OCI-LY3 (cell line): ENCODE data around the gene THBS2.

Source experiments
- H2AFZ ChIP-seq: fragments of 200-600, 300-600 bp; shearing (Covaris generic); 2 replicates; pipeline ENCODE4 v1.6.0; 2014; ENCODE audit warnings: antibody characterized with exemption, low read depth, low read length
- H3K27ac ChIP-seq: fragments of 200-600, 300-600 bp; sonication (generic); 2 replicates; pipeline ENCODE4 v1.5.1; 2014; ENCODE audit warnings: mild to moderate bottlenecking, low read length, moderate library complexity, mixed read lengths
- H3K27me3 ChIP-seq: fragments of 200-600, 300-600 bp; sonication (generic); 2 replicates; pipeline ENCODE4 v1.6.1; 2014; ENCODE audit warnings: low read depth, low read length, mixed read lengths
- H3K36me3 ChIP-seq: fragments of 200-600, 300-600 bp; sonication (generic); replicated peaks from 2 replicates; pipeline ENCODE3; 2014; ENCODE audit warnings: low read depth, low read length, mixed read lengths
- H3K4me1 ChIP-seq: fragments of 300-600, 200-600 bp; sonication (generic); 2 replicates; pipeline ENCODE4 v1.6.1; 2014; ENCODE audit warnings: low read length, mixed read lengths
- H3K4me2 ChIP-seq: fragments of 200-600, 300-600 bp; sonication (generic); 2 replicates; pipeline ENCODE4 v1.6.1; 2014; ENCODE audit warnings: low read length, mixed read lengths
- H3K4me3 ChIP-seq: fragments of 300-600, 200-600 bp; sonication (generic); 2 replicates; pipeline ENCODE4 v1.5.1; 2014; ENCODE audit warnings: antibody characterized with exemption, mild to moderate bottlenecking, low read length, moderate library complexity
- H3K79me2 ChIP-seq: fragments of 300-600, 200-600 bp; shearing (Covaris generic); 2 replicates; pipeline ENCODE4 v1.6.1; 2014; ENCODE audit warnings: mild to moderate bottlenecking, low read length, mixed read lengths
- H3K9ac ChIP-seq: fragments of 300-600, 200-600 bp; shearing (Covaris generic); 2 replicates; pipeline ENCODE4 v1.6.0; 2014; ENCODE audit warnings: mild to moderate bottlenecking, low read length, moderate library complexity
- H3K9me3 ChIP-seq: fragments of 200-600, 300-600 bp; shearing (Covaris generic); 2 replicates; pipeline ENCODE4 v1.6.1; 2014; ENCODE audit warnings: low read length, mixed read lengths; ENCODE audit not compliant: insufficient read depth
- H4K20me1 ChIP-seq: fragments of 200-600, 300-600 bp; sonication (generic); 2 replicates; pipeline ENCODE4 v1.6.1; 2016; ENCODE audit warnings: low read length, mixed read lengths; ENCODE audit not compliant: insufficient read depth
- CTCF ChIP-seq: fragments of 200-600, 300-600 bp; sonication (generic); IDR thresholded peaks from 2 replicates; pipeline ENCODE4 v1.5.1; 2014; ENCODE audit warnings: antibody characterized with exemption, low read length, low read depth
- EZH2phosphoT487 ChIP-seq: fragments of 200-600 bp; shearing (Covaris generic); IDR thresholded peaks from 2 replicates; pipeline ENCODE4 v1.6.1; 2018; ENCODE audit warnings: antibody characterized with exemption, mixed run types, low read depth

Gene THBS2

GRCh38 chr6:169171016-169171415 lies 82.6 kb downstream of the THBS2 start:
- H3K27me3 ChIP-seq, result no peaks in the 10 kb centered on the region
- no peaks in the 10 kb centered on the region for H4K20me1 ChIP-seq
- no peak overlapping the region for H3K9ac ChIP-seq
- no peak overlapping the region for H3K4me2 ChIP-seq
- no peak for TF ChIP-seq EZH2phosphoT487
- no peak for TF ChIP-seq CTCF
- no peak overlapping the region for H3K4me3 ChIP-seq
- no peak overlapping the region for H3K27ac ChIP-seq
- H2AFZ ChIP-seq, result no peak overlapping the region
- H3K36me3 ChIP-seq, result no peaks in the 10 kb centered on the region
- no peaks in the 10 kb centered on the region for H3K79me2 ChIP-seq
- no peaks in the 10 kb centered on the region for H3K9me3 ChIP-seq
- no peaks in the 10 kb centered on the region for H3K4me1 ChIP-seq

- no peak for TF ChIP-seq CTCF
- no peak for TF ChIP-seq EZH2phosphoT487
- H3K9ac ChIP-seq, result no peak overlapping the region
- no peaks in the 10 kb centered on the region for H3K9me3 ChIP-seq
- no peaks in the 10 kb centered on the region for H3K36me3 ChIP-seq
- no peak overlapping the region for H3K27ac ChIP-seq
- H2AFZ ChIP-seq, result no peak overlapping the region
- no peaks in the 10 kb centered on the region for H3K27me3 ChIP-seq
- no peak overlapping the region for H3K4me3 ChIP-seq
- no peaks in the 10 kb centered on the region for H4K20me1 ChIP-seq
- no peaks in the 10 kb centered on the region for H3K4me1 ChIP-seq
- no peak overlapping the region for H3K4me2 ChIP-seq
- no peaks in the 10 kb centered on the region for H3K79me2 ChIP-seq
These were observed 83.1 kb downstream of the THBS2 start for GRCh38 chr6:169170583-169170955.

- Histone ChIP-seq H3K27me3 (no peaks in the 10 kb centered on the region), H3K4me1 (no peaks in the 10 kb centered on the region), H3K4me2 (no peak overlapping the region), H3K9ac (no peak overlapping the region), H2AFZ (no peak overlapping the region), H3K79me2 (no peaks in the 10 kb centered on the region), H3K27ac (no peak overlapping the region), H4K20me1 (no peaks in the 10 kb centered on the region), H3K9me3 (no peaks in the 10 kb centered on the region), H3K36me3 (no peaks in the 10 kb centered on the region), H3K4me3 (no peak overlapping the region)
- TF ChIP-seq CTCF, result no peak
These were observed 83.6 kb downstream of the THBS2 start for GRCh38 chr6:169169941-169170582.

GRCh38 chr6:169169375-169169774 lies 84.3 kb downstream of the THBS2 start:
- no peak for TF ChIP-seq CTCF
- TF ChIP-seq EZH2phosphoT487, result no peak
- no peak overlapping the region for H2AFZ ChIP-seq
- no peaks in the 10 kb centered on the region for H3K4me1 ChIP-seq
- H3K4me3 ChIP-seq, result no peak overlapping the region
- no peaks in the 10 kb centered on the region for H3K79me2 ChIP-seq
- H3K27me3 ChIP-seq, result no peaks in the 10 kb centered on the region
- H3K36me3 ChIP-seq, result no peaks in the 10 kb centered on the region
- no peaks in the 10 kb centered on the region for H3K9me3 ChIP-seq
- H3K9ac ChIP-seq, result no peak overlapping the region
- no peak overlapping the region for H3K27ac ChIP-seq
- H4K20me1 ChIP-seq, result no peaks in the 10 kb centered on the region
- H3K4me2 ChIP-seq, result no peak overlapping the region
